Esophagus muscularis mucosa (tissue), 3 donors: ENCODE data around the gene SAA1.
"Not testable (repeated sequence)": the region's sequence is repeated elsewhere in the genome, so short reads cannot be mapped to it uniquely, and the experiment has no call there.

ENCODE experiments used
- POLR2A ChIP-seq: fragments of 450-650 bp; IDR thresholded peaks from one replicate; pipeline ENCODE4 v1.6.1; 2017; ENCODE audit warnings: antibody characterized with exemption, moderate library complexity, mild to moderate bottlenecking, low read depth
- POLR2AphosphoS5 ChIP-seq, 2 donors: sonication (generic); formaldehyde crosslinking; IDR thresholded peaks; one replicate each; pipeline ENCODE4 v1.6.1; 2017; ENCODE audit warnings: antibody characterized with exemption in 2 of 2
- TF ChIP-seq, protein P1 (sequence below), 3 experiments: fragments of 200-600 bp in 2 of 3; fragments of 450-650 bp in 1 of 3; sonication (generic) in 2 of 3; IDR thresholded peaks; one replicate each; pipeline ENCODE4 v1.5.1; 2017 to 2019; ENCODE audit warnings: antibody characterized with exemption in 3 of 3, mild to moderate bottlenecking in 2 of 3, moderate library complexity in 1 of 3

DNA sequence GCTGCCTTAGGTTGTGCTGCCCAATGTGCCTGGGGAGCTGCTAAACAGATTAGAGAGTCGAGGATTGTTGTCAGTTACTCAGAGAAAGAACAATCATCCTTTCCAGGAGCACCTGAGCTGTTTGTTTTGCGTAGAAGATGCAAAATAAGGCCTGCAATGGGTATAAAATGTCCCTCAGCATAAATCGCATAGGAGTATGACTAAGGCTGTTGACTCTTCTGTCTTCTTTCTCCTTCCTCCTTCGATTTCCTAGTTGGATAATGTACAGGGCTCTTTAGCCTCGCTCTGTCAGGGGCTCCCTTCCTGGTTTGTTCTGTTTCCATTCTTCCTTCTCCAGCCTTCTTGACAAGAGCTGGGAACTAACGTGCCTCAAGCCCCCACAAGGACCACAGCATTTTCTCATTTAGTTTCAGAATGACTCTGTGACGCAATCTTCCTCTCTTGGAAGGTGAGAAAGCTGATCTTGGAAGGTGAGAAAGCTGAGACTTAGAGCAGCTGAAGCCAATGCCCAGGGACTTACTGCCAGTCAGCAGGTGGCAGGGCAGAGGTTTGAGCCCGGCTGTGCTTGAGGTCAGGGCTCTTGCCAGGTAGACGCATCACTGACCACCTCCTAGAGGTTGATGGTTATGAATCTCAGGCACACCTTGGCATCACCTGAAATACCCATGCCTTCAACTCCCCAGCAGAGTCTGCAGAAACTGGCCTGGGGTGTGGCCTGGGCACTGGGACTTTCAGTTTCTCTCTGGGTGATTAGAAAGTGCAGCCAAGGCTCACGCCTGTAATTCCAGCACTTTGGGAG is 1.5 kb downstream of the SAA1 start:
- TF ChIP-seq, protein P1, sequence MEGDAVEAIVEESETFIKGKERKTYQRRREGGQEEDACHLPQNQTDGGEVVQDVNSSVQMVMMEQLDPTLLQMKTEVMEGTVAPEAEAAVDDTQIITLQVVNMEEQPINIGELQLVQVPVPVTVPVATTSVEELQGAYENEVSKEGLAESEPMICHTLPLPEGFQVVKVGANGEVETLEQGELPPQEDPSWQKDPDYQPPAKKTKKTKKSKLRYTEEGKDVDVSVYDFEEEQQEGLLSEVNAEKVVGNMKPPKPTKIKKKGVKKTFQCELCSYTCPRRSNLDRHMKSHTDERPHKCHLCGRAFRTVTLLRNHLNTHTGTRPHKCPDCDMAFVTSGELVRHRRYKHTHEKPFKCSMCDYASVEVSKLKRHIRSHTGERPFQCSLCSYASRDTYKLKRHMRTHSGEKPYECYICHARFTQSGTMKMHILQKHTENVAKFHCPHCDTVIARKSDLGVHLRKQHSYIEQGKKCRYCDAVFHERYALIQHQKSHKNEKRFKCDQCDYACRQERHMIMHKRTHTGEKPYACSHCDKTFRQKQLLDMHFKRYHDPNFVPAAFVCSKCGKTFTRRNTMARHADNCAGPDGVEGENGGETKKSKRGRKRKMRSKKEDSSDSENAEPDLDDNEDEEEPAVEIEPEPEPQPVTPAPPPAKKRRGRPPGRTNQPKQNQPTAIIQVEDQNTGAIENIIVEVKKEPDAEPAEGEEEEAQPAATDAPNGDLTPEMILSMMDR (IDR thresholded peaks at IDR 0.05) = not testable (repeated sequence)
- TF ChIP-seq POLR2A; POLR2AphosphoS5 (IDR thresholded peaks at IDR 0.05): not testable (repeated sequence)
